ENCODE data around the gene TNXB. TPM values are rescaled to one million over a fixed set of nuclear protein-coding genes. Genes with fewer than 3 reads are reported as not detected.

Gene TNXB
- total RNA-seq, 1 donor from 2014 or later = 0.23 TPM

DNA sequence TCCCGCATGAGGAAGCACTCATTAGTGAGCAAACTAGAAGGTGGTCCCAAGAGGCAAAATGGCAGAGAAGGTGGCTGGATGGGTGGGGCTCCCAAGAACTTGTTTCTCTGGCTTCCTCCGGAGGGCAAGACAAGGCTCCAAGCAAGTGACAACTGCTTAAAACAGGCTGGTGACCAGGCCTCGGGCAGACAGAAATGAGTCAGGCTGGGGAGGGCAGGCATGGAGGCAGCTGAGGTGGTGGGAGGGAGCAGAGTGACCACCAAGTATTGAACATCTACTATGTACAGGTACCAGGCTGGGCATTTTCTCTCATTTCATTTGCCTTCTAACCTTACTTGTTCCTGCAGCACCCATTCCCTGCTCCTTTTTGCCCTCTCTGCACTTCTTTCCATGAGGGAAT is 33.4 kb downstream of the TNXB start:
- TF ChIP-seq, protein P1, sequence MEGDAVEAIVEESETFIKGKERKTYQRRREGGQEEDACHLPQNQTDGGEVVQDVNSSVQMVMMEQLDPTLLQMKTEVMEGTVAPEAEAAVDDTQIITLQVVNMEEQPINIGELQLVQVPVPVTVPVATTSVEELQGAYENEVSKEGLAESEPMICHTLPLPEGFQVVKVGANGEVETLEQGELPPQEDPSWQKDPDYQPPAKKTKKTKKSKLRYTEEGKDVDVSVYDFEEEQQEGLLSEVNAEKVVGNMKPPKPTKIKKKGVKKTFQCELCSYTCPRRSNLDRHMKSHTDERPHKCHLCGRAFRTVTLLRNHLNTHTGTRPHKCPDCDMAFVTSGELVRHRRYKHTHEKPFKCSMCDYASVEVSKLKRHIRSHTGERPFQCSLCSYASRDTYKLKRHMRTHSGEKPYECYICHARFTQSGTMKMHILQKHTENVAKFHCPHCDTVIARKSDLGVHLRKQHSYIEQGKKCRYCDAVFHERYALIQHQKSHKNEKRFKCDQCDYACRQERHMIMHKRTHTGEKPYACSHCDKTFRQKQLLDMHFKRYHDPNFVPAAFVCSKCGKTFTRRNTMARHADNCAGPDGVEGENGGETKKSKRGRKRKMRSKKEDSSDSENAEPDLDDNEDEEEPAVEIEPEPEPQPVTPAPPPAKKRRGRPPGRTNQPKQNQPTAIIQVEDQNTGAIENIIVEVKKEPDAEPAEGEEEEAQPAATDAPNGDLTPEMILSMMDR (conservative IDR thresholded peaks at IDR 0.05; ENCODE audit: low read depth, low read length) = no peak
- DNase-seq (ENCODE audit: low read depth) = no peak
- no peak overlapping the region for H3K4me3 ChIP-seq (ENCODE audit: low read depth, low read length)

DNA sequence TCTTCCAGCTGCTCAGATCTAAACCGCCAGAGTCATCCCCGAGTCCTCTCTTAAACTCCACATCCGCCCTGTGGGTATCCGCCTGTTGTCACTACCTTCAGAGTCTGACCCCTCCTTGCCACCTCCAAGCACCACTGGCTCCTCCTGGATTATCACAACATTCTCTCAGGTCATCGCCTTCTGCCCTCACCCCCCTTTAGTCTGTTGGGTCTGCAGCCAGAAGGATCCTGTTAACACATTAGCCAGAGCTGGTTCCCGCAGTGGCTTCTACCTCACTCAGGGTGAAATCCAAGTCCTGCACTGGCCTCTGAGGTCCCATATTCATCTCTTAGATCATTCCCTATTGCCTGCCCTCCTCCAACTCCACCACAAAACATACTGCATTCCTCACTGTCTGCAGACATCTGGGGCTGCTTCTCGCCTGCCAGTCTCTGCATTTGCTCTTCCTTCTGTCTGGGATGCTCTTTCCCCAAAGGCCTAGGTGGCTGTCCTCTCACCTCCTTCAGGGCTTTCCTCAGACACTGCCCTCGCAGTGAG is 34.1 kb downstream of the TNXB start:
- TF ChIP-seq, protein P1 (conservative IDR thresholded peaks at IDR 0.05; ENCODE audit: low read depth, low read length) = no peak
- no peak for DNase-seq (ENCODE audit: low read depth)
- H3K4me3 ChIP-seq (ENCODE audit: low read depth, low read length) = no peak overlapping the region

DNA sequence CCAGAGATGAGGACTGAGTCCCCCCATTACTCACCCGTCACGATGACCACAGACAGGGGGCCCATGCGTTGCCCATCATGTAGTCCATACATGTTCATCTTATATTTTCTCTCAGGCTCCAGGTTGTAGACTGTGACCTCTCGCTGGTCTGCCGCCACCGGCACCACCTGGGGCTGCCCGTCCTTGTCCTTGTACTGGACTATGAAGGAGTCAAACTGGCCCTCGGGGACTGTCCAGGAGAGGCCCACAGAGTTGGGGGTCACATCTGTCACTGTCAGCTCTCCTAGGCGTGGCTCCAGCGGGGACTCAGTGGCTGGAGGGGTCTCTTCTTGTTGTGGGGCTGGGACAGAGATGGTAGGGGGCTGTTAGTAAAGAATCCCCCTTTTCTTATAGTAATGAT is 35.5 kb downstream of the TNXB start:
- DNase-seq (ENCODE audit: low read depth) = no peak
- H3K4me3 ChIP-seq (ENCODE audit: low read depth, low read length) = no peak overlapping the region
- TF ChIP-seq, protein P1 (conservative IDR thresholded peaks at IDR 0.05; ENCODE audit: low read depth, low read length) = no peak

DNA sequence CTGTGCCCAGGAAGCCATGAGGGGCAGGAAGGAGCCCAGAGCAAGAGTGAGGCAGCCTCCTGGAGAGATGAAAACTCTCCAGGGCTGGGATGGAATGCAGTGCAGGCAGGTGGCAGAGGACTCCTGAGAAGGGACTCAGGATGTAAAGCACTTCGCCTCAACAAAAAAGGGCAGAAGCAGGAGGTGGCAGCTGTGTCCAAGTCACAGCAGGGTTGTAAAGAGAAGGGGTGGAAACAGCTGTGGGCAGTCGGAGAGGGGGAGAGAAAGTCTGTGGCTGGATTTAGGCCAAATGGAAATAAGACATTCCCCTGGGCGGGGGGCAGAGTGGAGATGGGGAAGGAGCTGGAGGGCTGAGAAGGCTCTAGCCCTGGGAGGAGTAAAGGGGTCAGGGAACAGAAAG is 36.0 kb downstream of the TNXB start:
- no peak for DNase-seq (ENCODE audit: low read depth)
- H3K4me3 ChIP-seq (ENCODE audit: low read depth, low read length) = no peak overlapping the region
- TF ChIP-seq, protein P1 (conservative IDR thresholded peaks at IDR 0.05; ENCODE audit: low read depth, low read length) = no peak

DNA sequence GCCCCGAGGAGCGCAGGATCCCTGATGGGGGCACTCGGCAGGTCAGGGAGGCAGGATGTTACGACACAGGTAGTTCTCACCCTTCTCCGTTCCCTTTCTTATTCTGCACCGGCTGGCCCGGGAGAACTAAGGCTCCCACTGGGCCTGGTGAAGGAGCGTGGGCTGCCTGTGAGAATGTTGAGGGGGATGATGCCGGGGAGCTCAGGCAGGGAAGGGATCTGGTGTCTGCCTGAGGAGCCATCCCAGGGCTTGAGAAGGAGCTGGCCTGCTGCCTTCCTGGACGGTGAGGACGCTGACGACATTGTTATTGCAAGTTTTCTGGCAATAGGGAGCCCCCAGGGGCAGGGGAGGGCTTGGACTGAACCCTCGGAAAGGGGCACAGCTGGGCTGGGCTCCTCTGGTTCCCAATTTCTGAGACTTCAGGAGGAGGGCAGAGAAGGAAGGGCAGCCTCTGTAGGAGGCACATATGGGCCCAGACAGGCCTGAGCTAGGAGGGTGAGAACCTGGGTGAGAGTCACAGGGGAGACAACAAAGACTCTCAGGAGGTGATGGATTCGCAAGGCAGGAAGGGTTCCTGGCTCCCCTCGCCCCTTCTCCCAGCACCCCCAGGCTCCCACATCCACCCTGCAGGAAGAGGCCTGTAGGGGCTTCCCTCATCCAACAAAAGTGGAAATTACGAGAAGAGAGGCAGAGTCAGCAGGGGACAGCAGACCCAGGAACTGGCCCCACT is 38.2 kb downstream of the TNXB start:
- no peak for DNase-seq (ENCODE audit: low read depth)
- H3K4me3 ChIP-seq (ENCODE audit: low read depth, low read length) = no peak overlapping the region
- TF ChIP-seq, protein P1 (conservative IDR thresholded peaks at IDR 0.05; ENCODE audit: low read depth, low read length) = no peak

DNA sequence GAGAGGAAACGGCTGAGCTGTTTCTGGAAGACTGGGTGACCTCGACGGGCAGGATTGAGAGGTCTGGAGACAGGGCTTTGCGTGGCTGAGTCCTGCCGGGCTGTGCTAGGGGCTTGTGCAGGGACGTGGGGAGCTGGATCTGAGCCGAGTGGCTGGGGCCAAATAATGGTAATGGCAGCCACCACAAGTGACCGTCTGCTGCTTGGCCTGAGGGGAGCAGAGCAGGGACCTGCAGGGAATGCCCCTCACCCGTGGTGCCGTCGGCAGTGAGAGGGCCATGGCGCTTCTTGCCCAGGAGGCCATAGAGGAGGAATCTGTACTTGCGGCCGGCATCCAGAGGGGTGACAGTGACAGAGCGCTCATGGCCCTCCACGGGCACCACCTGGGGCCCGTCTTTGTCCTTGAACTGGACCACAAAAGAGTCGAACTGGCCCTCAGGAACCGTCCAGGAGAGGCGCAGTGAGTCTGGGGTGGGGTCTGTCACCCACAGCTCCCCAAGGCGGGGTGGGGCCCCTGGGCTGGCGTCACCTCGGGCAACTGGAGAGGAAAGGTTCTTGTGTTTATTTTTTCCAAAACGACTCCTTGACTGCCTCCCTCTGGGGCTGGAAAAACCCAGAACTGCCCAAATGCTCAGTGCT is 39.1 kb downstream of the TNXB start:
- DNase-seq (ENCODE audit: low read depth) = no peak
- TF ChIP-seq, protein P1 (conservative IDR thresholded peaks at IDR 0.05; ENCODE audit: low read depth, low read length) = no peak
- H3K4me3 ChIP-seq (ENCODE audit: low read depth, low read length) = no peak overlapping the region

All from epithelial cell of proximal tubule (primary cell).